ENCODE measurements around the gene FAM9C.
"Not testable (repeated sequence)": the region's sequence is repeated elsewhere in the genome, so short reads cannot be mapped to it uniquely, and the experiment has no call there.

Gene FAM9C

GRCh38 chrX:13076176-13076961 is 31.9 kb upstream of the FAM9C start:
- peak in 1 of 5 experiments; percentile 83 for DNase-seq

- peak in 1 of 5 experiments; percentile 69 for DNase-seq
These were observed 30.2 kb upstream of the FAM9C start for GRCh38 chrX:13074297-13075262.

DNA sequence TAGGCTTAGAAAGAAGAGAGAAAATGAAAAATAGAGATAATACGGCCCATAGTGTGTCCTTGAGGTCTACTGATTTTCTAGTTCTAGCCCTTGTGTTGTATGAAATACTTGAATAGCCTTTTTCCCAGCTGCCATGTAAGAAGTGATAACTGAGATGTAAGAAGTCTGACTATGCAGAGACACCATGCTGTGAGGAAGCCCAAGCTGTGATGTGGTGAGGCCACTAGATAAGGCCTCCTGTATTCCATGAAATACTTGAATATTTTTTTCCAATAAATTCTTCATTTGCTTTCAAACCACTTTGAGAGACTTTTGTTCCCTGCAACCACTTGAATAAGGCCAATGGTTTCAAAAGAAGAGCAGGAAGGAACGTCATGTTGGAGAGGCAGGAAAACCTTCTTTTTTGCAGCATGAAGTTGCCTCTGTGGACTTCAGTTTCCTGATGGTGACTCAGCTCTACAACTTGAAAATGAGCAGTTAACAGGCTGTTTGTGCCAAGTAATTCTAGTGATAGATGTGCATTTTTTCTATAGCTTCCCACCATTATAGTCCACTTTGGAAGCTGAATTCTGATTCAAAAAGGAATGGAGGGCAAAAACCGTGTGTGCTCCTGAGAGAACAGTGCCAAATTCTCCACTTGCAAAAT is 25.5 kb upstream of the FAM9C start:
- no peak for DNase-seq

DNA sequence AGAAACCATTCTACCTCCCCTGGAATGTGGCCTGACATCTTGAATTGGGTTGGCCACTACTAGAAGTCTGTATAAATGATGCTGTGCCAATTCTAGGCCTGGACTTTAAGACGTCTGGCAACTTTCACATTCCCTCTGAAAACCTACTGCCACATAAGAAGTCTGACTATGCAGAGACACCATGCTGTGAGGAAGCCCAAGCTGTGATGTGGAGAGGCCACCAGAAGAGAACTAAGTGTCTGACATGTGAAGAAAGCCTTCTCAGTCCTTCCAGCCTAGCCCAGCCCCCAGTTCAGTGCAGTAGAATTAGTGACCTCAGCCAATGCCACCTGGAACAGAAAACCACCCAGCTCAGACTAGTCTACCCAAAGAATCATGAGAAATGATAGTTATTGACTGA is 24.2 kb upstream of the FAM9C start:
- DNase-seq: peak in 1 of 5 experiments; percentile 30

- DNase-seq: no peak
These were observed 23.4 kb upstream of the FAM9C start for GRCh38 chrX:13067773-13068172.

DNA sequence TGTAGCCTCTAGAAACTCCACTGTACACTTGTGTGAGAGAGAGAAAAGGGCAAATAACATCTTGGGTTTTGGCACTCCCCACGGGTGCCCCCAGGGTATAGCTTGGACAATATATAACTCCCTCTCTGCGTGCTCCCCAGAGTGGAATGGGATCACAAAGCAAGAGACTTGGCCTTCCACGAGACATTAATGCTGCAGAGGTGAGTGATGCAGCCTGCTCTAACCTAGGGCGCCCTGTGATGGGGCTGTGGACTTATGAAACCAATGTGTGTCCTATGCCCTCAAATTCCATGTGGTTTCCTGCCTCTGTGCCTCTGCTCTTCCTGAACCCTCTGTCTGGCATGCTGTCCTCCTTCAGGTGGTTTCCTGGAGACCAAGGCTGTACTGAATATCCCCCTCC is 22.0 kb upstream of the FAM9C start:
- DNase-seq: no peak

- no peak for DNase-seq
These were observed 20.3 kb upstream of the FAM9C start for GRCh38 chrX:13064599-13065143.

DNA sequence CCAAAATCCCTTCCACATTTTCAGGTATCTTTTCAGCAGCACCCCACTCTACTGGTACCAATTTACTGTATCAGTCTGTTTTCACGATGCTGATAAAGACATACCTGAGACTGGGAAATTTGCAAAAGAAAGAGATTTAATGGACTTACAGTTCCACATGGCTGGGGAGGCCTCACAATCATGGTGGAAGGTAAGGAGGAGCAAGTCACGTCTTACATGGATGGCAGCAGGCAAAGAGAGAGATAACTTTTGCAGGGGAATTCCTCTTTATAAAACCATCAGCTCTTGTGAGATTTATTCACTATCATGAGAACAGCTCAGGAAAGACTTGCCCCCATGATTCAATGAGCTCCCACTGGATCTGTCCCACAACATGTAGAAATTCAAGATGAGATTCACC is 18.7 kb upstream of the FAM9C start:
- DNase-seq: not testable (repeated sequence)

GRCh38 chrX:13062331-13062730 is 17.9 kb upstream of the FAM9C start:
- DNase-seq: not testable (repeated sequence)

- not testable (repeated sequence) for DNase-seq
These were observed 16.8 kb upstream of the FAM9C start for GRCh38 chrX:13061215-13061708.

GRCh38 chrX:13059637-13060499 is 15.4 kb upstream of the FAM9C start:
- no peak for DNase-seq

- no peak for DNase-seq
These were observed 11.1 kb upstream of the FAM9C start for GRCh38 chrX:13055486-13055885.

- no peak for DNase-seq
These were observed 8.8 kb upstream of the FAM9C start for GRCh38 chrX:13053171-13053570.

GRCh38 chrX:13051529-13052172 is 7.2 kb upstream of the FAM9C start:
- DNase-seq: peak in 3 of 5 experiments; percentile 26 to 78 (median 36)

- no peak for DNase-seq
These were observed 6.7 kb upstream of the FAM9C start for GRCh38 chrX:13051167-13051528.

GRCh38 chrX:13050151-13050550 is 5.7 kb upstream of the FAM9C start:
- no peak for DNase-seq

- DNase-seq: no peak
These were observed 3.9 kb upstream of the FAM9C start for GRCh38 chrX:13048280-13048679.

DNA sequence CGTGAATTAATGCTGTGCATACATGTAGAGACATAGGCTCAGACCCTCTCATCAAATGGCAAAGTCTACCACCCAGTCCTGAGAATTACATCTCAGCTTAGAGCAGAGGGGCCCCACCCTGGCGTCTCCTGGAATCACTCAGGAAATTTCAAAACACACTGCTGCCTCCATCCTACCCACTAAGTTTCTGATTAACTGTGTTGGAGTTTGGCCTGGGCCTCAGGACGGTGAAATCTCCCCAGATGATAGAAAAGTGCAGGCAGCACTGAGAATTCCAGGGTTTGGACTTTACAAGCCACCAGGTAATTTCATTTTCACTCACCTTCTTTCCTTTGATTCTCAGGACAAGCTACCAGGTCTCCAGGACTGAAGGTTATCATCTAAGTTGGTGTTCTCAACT is 3.3 kb upstream of the FAM9C start:
- no peak for DNase-seq

DNA sequence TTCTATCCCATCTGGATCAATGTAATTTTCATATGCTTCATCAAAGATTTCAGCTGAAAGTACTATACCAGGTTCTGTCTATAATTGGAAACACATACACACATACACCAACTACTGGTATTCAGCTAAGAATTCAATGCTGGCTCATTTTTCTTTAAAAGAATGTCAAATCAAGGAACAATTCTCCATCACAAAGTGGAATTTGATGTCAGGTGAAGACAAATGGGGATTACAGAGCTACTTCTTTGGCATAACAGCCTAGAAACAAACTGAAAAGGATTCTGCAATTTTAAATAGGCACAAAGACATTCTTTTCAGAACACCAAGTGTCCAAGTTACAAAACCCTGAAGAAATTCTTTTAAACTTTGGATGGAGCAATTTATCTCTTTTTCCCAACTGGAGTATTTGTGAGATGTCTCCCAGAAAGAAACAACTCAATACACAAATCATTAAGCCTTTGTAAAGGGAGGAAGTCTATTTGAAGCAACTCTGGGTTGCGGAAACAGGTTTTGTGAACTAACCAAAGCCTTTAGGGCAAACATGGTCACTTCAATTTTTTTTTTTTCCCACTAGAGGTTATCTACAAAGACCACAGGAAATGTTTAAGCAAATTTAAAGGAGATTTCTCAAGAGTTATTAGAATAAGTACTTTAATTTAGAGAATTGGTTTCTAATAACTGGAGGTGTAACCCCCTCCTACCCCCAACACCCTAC is 1.9 kb upstream of the FAM9C start:
- DNase-seq: no peak

DNA sequence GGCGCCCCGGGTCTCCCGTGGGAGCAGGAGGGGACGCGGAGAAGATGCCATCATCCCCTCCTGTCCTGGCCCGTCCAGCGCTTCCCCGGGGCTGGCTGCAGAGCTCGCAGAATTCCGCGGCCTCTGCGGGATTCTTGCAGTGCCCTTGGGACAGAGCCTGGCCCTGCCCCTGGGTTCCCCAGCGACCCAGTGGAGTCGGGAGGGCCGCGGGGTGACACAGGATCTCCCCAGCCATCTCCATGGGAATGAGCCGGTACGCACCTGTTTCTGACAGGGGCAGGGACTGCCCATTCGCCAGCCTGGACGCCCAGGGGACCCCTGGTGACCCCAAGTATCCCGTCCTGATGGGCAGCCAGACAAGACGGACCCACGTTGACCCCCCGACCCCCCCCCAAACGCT is 482 bp downstream of the FAM9C start:
- DNase-seq: no peak

GRCh38 chrX:13043138-13043537 is 1.3 kb downstream of the FAM9C start:
- DNase-seq: no peak

Data from T-helper 2 cell (primary cell).